HFFc6 (cell line): ENCODE data around the gene C4A. TPM values are rescaled to one million over a fixed set of nuclear protein-coding genes. Genes with fewer than 3 reads are reported as not detected.
"Not testable (repeated sequence)": the region's sequence is repeated elsewhere in the genome, so short reads cannot be mapped to it uniquely, and the experiment has no call there.

ENCODE experiments used
- DNase-seq: peaks from one replicate; pipeline ENCODE4 v3.0.0-alpha.2; 2018
- H3K27ac Mint-ChIP-seq: 2 replicates; pipeline ENCODE4 v1.8.0; 2020; ENCODE audit warnings: mild to moderate bottlenecking, mixed read lengths
- H3K27me3 Mint-ChIP-seq: 2 replicates; pipeline ENCODE4 v1.8.0; 2021; ENCODE audit warnings: mild to moderate bottlenecking, moderate library complexity, mixed read lengths; ENCODE audit not compliant: insufficient read depth
- H3K36me3 Mint-ChIP-seq: 2 replicates; pipeline ENCODE4 v1.8.0; 2021; ENCODE audit warnings: low read depth, mixed read lengths
- H3K4me1 Mint-ChIP-seq: 2 replicates; pipeline ENCODE4 v1.8.0; 2020; ENCODE audit warnings: low read depth, mixed read lengths
- H3K4me3 Mint-ChIP-seq: 2 replicates; pipeline ENCODE4 v1.8.0; 2020; ENCODE audit warnings: mild to moderate bottlenecking, moderate library complexity, mixed read lengths
- H3K9me3 Mint-ChIP-seq: 2 replicates; pipeline ENCODE4 v1.8.0; 2020; ENCODE audit warnings: mild to moderate bottlenecking, mixed read lengths
- long read RNA-seq: library from polyadenylated mRNA; unstranded; transcript quantifications from one replicate; pipeline ENCODE4 v2.0.0, GENCODE V29; 2019
- total RNA-seq, 6 experiments: library from RNA; stranded (reverse); fragmentation: NEBNext Ultra II Directional; extraction: Animal tissue kit (Norgen Biotek cat#: 25700); gene quantifications; 2 replicates in 1 of 6; 3 replicates in 5 of 6; pipeline ENCODE4 v1.2.3, GENCODE V29; 2021
- TF ChIP-seq, protein P1 (sequence below): fragments of 200-600 bp; sonication (generic); IDR thresholded peaks from 2 replicates; pipeline ENCODE4 v1.5.0; 2021; ENCODE audit warnings: antibody characterized with exemption, mild to moderate bottlenecking

C4A gene
- total RNA-seq = 1 to 10 TPM; 1.2 to 3.2 (median 2.0) TPM
- long read RNA-seq = 0 reads

DNA sequence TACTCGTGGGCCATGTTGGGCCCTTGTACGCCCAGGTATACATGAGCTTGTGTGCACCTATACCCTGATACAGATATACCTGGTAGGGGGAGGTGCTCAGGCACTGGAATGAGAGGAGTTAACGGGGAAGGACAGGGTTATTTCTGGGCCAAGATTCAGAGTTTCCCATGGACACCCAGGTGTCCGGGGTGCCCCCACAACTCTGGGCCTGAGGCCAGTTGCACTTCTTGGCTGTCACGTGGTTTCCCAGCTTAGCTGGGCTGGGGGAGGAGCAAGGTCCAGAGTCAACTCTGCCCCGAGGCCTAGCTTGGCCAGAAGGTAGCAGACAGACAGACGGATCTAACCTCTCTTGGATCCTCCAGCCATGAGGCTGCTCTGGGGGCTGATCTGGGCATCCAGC is at the start of gene C4A:
C4A (plus strand) TSS at position 314 of the 400 bp plus-strand sequence; CDS start at position 365, 51 bp downstream.
- H3K9me3 Mint-ChIP-seq, H3K27me3 Mint-ChIP-seq, H3K36me3 Mint-ChIP-seq, H3K27ac Mint-ChIP-seq, DNase-seq, H3K4me3 Mint-ChIP-seq, H3K4me1 Mint-ChIP-seq: not testable (repeated sequence)

DNA sequence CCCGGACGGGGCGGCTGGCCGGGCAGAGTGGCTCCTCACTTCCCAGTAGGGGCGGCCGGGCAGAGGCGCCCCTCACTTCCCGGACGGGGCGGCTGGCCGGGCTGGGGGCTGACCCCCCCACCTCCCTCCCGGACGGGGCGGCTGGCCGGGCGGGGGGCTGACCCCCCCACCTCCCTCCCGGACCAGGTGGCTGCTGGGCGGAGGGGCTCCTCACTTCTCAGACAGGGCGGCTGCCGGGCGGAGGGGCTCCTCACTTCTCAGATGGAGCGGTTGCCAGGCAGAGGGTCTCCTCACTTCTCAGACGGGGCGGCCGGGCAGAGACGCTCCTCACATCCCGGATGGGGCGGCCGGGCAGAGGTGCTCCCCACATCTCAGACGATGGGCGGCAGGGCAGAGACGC is 49.7 kb upstream of the C4A start:
- H3K4me1 Mint-ChIP-seq, H3K36me3 Mint-ChIP-seq, H3K27ac Mint-ChIP-seq, H3K9me3 Mint-ChIP-seq, H3K4me3 Mint-ChIP-seq, DNase-seq: not testable (repeated sequence)
- H3K27me3 Mint-ChIP-seq = peaks cover 19% of the 10 kb centered on the region

DNA sequence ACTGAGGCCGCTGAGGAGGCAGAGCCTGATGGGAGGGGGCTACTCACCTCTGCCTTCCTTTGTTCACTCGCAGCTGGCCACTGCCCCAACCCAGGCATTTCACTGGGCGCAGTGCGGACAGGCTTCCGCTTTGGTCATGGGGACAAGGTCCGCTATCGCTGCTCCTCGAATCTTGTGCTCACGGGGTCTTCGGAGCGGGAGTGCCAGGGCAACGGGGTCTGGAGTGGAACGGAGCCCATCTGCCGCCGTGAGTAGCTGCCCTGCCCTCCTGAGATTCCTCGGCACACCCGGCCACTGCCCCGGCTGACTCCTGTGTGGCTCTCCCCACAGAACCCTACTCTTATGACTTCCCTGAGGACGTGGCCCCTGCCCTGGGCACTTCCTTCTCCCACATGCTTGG is 48.3 kb upstream of the C4A start:
- H3K4me1 Mint-ChIP-seq = no peaks in the 10 kb centered on the region
- TF ChIP-seq, protein P1, sequence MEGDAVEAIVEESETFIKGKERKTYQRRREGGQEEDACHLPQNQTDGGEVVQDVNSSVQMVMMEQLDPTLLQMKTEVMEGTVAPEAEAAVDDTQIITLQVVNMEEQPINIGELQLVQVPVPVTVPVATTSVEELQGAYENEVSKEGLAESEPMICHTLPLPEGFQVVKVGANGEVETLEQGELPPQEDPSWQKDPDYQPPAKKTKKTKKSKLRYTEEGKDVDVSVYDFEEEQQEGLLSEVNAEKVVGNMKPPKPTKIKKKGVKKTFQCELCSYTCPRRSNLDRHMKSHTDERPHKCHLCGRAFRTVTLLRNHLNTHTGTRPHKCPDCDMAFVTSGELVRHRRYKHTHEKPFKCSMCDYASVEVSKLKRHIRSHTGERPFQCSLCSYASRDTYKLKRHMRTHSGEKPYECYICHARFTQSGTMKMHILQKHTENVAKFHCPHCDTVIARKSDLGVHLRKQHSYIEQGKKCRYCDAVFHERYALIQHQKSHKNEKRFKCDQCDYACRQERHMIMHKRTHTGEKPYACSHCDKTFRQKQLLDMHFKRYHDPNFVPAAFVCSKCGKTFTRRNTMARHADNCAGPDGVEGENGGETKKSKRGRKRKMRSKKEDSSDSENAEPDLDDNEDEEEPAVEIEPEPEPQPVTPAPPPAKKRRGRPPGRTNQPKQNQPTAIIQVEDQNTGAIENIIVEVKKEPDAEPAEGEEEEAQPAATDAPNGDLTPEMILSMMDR = no peak
- no peaks in the 10 kb centered on the region for H3K36me3 Mint-ChIP-seq
- no peak overlapping the region for H3K4me3 Mint-ChIP-seq
- DNase-seq = no peak
- peaks cover 19% of the 10 kb centered on the region for H3K27me3 Mint-ChIP-seq
- no peak overlapping the region for H3K27ac Mint-ChIP-seq
- no peaks in the 10 kb centered on the region for H3K9me3 Mint-ChIP-seq

DNA sequence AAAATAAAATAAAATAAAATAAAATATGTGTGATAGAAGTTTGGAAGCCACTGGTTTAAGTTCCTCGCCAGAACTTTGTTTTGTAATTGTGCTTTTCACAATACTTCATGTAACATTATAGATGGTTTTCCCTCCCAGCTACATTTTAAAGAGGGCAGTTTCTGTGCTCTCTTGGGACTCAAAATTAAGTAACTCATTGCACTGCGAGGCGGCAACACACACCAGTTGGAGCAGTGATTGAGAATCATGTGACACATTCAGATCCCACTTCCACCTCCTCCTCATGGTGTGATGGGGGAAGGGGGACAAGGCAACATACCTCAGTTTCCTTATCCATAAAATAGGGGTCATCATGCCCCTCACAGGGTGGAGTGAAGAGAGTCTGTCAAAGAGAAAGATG is 46.8 kb upstream of the C4A start:
- DNase-seq = no peak
- Mint-ChIP-seq H3K9me3 (no peaks in the 10 kb centered on the region), H3K27ac (no peak overlapping the region), H3K36me3 (no peaks in the 10 kb centered on the region), H3K4me1 (peaks cover 1% of the 10 kb centered on the region), H3K4me3 (no peak overlapping the region), H3K27me3 (peaks cover 19% of the 10 kb centered on the region)
- TF ChIP-seq, protein P1 = no peak

DNA sequence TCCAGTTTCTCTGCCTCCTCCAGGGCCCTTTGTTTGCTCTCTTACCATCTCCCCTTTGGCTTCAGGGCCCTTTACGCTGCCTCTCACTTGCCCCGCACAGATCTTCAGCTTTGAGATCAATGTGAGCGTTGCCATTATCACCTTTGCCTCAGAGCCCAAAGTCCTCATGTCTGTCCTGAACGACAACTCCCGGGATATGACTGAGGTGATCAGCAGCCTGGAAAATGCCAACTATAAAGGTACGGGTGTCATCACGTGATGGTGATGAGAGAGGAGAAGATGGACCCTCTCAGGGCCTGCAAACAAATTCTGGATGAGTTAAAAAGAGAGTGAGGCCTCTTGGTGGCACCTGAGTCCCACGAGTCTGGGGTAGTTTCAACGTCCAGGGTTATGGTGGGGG is 46.0 kb upstream of the C4A start:
- H3K4me1 Mint-ChIP-seq = peaks cover 9% of the 10 kb centered on the region

DNA sequence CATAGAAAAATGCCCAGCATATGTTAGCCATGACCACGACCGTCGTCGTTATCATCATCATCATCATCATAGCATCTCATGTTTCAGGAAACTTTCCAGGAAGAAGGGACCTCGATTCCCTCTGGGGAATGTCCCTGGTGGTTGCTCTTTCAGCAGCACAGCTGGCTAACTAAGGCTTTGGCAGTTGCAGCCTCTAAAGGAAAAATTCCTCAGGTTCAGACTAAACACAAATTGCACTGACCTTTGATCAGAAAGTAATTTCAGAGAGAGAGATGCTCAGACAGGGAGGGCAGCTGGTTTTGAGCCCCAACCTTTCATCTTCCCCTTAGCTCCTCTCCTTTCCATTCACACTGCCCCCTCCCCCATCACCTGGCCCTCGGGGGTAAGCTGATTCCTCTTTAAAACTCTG is 41.6 kb upstream of the C4A start:
- Mint-ChIP-seq H3K9me3 (no peaks in the 10 kb centered on the region), H3K36me3 (no peaks in the 10 kb centered on the region), H3K27me3 (peaks cover 18% of the 10 kb centered on the region), H3K4me1 (peaks cover 24% of the 10 kb centered on the region), H3K27ac (no peak overlapping the region), H3K4me3 (no peak overlapping the region)
- peak; percentile 47 for DNase-seq
- TF ChIP-seq, protein P1 = no peak

More for the DNA sequence above, 46.0 kb upstream of the C4A start:
- TF ChIP-seq, protein P1 = no peak
- Mint-ChIP-seq H3K36me3 (no peaks in the 10 kb centered on the region), H3K4me3 (no peak overlapping the region), H3K9me3 (no peaks in the 10 kb centered on the region), H3K27me3 (peaks cover 19% of the 10 kb centered on the region), H3K27ac (no peak overlapping the region)
- no peak for DNase-seq

DNA sequence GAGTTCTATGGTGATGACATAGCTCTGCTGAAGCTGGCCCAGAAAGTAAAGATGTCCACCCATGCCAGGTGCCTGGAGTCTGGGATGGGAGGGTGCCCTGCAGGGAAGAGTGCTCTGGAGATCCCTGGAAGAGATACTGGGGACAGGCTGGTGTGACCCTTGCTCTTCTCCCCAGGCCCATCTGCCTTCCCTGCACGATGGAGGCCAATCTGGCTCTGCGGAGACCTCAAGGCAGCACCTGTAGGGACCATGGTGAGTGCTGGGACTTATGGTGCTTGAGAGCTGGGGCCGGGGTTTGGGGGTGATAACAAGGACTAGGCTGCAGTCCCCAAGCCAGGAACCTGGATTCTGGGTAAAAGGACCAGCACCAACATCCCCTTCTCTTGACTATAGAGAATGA is 38.1 kb upstream of the C4A start:
- Mint-ChIP-seq H3K4me1 (peaks cover 44% of the 10 kb centered on the region), H3K4me3 (no peak overlapping the region), H3K36me3 (no peaks in the 10 kb centered on the region), H3K27ac (no peak overlapping the region), H3K27me3 (peaks cover 14% of the 10 kb centered on the region), H3K9me3 (no peaks in the 10 kb centered on the region)
- TF ChIP-seq, protein P1 = no peak
- no peak for DNase-seq
